Stimulated activated CD8-positive, alpha-beta memory T cell treated with anti-CD3 and anti-CD28 coated beads, Interleukin-15, amount 100 ng/mL, for 24 hours (primary cell): ENCODE results near the gene LCA5L.
"Not testable (repeated sequence)": the region's sequence is repeated elsewhere in the genome, so short reads cannot be mapped to it uniquely, and the experiment has no call there.

Experiments used
- DNase-seq: peaks from one replicate; pipeline ENCODE4 v3.0.0-alpha.2; 2020; ENCODE audit warnings: low read depth

The LCA5L gene

DNA sequence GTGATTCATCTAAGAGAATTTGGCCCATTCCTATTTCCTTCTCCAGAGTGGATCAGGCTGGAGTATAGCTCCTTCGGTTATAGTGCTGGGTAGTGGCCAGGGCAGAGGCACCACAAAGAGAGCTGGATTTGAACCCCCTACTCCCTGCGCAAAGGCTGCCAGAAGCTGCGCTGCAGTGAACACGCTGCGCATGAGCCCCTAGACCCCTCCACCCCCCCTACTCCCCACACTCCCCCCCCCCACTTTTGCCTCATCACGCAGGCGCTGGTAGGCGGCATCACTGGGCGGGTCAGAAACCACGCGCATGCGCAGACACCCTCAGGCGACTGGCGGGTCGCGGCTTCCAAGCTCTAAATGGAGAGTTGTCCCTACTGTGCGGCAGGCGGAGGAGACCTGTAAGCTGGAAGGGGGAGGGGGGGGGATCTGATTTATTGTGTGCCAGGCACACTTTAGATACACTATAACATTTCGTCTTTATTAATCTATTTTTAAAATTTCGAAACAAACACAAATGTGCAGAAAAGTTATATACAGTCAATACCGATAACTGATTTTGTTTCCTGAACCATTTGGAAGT is 58.0 kb downstream of the LCA5L start:
- DNase-seq, result peak; percentile 89

DNA sequence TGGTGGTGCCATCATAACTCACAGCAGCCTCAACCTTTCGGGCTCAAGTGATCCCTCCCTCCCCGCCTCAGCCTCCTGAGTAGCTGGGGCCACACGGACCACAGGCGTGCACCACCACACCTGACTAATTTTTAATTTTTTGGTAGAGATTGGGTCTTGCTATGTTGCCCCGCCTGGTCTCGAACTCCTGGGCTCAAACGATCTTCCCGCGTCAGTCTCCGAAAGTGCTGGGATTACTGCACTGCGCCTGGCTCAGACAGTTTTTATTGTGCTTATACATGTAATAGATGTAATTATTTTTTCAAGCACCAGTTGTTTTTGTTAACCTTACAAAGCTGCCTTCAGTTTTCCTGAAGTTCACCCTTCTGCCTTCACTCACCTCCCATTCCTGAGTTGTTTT is 58.7 kb downstream of the LCA5L start:
- no peak for DNase-seq

DNA sequence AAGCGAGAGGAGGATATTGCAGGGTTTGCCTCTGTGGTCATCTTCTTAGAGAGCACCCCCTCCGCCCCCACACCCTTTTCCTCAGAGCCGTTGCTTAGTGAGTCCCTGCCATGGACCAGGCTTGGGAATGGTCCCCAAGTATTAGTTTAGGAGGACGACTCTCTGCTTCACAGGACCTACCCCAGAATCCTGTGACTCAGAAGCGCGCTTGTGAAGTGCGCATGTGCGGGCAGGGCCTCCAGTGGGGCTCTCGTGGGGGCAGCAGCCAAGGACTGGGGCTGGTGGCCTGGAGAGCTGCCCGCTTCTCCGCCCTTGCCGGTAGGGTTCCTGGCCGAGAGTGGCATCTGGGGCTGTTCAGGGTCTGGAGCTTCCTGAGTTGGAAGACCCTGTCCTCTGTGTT is 59.4 kb downstream of the LCA5L start:
- no peak for DNase-seq

DNA sequence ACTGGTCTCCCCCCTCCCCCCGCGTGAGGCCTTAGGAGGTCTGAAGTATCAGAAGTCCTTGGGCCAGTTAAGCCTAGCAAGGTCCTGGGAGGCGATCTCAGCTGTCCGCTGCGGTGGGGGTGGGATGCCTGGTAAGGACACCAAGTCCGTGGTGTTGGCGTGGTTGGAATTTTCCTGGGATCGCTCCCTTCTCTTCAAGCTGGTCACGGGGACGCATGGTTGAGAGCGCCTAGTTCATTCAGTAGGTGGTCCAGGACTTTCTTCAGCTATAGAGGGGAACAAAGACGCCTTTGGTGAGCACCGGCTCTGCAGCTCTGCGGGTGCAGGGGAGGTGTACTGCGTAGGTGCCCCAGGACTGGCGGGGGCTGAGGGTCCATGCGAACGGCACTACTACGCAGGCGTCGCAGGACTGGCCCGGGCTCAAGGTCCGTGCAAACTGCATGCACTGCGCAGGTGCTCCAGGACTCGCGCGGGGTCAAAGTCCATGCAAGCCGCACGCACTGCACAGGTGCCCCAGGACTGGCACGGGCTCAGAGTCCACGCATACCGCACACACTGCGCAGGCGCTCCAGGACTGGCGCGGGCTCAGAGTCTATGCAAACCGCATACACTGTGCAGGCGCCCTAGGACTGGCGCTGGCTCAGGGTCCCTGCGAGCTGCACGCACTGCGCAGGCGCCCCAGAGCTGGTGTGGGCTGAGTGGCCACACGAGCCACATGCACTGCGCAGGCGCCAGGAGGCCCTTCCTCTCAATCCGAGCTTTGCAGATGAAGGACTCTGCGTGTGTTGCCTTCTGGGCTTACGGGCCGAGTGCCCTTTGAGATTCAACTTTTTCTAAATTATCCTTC is 60.1 kb downstream of the LCA5L start:
- DNase-seq, result peak; percentile 44

DNA sequence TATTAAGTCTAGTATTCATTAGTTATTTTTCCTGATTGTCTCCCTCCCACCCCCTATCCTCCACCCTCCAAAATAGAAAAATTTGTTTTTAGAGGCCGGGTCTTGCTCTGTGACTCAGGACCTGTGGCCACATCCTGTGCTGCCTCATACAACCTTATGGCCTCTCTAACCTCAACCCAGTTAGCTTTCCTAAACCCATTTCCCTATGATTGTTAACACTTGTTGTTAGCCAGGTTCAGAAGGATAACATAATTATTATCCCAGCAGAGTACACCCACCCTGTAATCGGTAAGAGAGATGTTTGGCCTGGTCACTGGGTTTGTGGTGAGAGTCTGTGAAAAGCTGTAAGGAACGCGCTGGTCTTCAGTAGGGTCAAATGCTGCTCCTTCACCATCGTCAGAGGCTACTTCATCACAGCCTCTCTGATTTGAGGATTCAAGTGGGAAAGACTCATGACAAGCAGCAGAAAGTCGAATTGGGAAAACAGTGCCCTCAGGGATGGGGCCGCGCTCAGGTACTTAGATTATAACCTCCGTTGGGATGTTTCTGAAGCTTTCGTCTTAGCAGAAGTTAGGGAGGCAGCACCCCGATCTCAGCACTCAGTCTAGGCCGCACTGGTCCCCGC is 60.8 kb downstream of the LCA5L start:
- no peak for DNase-seq

DNA sequence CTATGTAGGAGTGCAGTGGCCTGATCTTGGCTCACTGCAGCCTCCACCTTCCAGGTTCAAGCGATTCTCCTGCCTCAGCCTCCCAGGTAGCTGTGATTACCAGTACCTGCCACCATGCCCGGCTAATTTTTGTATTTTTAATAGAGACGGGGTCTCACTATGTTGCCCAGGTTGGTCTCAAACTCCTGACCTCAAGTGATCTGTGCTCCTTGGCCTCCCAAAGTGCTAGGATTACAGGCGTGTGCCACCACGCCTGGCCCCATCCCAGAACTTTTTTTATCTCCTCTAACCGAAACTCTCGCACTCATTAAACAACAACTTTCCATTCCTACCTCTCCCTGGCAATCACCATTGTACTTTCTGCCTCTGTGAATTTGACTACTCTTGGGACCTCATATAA is 63.5 kb downstream of the LCA5L start:
- DNase-seq, result not testable (repeated sequence)

DNA sequence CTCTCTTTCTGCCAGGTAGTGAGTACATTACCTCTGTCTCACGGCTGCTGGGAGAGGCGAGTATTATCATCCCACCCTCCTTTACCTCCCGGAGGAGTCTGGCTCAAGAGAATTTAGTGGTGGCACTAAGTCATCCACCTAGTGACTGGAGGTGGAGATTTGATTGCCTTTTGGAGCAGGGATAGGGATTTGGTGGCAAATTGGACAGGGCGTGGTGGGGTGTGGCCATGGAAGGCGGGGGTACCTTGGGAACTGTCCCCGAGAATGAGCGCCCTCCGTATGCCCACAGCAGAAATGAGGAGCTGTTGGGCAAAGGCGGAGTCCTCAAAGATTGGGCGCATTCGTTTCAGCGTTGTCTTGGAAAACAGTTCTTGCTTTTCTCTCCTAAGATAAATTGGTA is 64.6 kb downstream of the LCA5L start:
- DNase-seq, result no peak

DNA sequence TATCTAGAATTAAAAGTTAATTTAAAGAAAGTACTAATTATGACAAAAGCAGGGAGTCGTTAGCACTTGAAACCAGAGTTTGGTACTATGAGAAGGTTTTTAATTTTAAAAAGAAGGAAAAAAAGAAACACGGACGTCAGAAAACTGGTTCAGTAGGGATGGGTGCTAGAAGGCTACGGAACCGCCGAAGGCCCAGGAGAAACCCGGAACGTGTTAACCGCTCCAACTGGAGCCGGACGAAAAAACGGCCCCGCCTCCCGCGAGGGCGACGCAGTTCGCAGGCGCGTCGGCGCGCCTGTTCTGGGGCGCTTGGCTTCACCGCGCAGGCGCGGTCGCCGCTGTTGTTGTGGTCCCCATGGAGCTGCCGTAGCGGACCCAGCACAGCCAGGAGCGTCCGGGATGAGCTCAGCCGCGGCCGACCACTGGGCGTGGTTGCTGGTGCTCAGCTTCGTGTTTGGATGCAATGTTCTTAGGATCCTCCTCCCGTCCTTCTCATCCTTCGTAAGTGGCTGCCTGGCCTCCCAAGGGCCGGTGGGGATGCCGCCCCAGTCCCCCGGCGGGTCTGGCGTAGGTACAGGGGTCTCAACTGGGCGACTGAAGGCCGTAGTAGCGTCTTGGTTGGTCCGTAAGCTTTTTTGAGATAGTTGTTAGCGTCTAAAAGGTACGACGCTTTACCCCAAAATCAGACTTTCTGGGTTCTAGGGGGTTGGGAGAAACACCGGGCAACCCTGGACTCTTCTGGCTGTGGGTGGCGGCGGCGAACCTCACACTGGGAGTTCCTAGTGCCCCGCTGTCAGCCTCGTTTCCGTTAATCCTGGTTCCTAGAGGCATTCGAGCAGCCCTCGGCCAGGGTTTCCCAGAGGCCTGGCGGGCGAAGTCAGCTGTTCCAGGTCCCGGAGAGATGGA is 65.3 kb downstream of the LCA5L start:
- peak; percentile 76 for DNase-seq

DNA sequence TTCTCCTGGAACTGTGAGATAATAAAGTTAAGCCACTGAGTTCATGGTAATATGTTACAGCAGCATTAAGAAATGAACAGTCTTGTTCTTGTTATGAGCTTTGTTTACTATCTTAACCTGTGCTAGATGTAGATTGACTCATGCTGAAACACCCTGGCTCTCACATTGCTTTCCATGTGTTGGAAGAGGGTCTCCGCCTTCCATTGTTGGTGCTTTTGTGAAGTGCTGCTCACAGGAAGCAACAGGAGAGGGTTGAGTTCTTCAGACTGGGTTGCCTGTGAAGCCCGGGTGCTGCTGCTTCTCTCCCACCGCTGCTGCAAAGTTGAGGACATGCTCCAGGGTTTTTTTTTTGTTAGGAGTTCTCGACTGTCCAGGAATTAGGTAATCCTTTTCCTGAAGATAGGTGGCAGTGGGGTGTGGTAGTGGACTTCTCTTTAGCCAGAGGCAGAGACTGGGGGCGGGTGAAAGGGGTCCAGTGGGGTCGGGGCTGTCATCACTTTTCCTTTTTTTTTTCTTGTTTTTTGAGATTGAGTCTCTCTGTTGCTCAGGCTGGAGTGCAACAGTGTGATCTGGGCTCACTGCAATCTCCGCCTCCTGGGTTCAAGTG is 68.0 kb downstream of the LCA5L start:
- DNase-seq, result no peak

DNA sequence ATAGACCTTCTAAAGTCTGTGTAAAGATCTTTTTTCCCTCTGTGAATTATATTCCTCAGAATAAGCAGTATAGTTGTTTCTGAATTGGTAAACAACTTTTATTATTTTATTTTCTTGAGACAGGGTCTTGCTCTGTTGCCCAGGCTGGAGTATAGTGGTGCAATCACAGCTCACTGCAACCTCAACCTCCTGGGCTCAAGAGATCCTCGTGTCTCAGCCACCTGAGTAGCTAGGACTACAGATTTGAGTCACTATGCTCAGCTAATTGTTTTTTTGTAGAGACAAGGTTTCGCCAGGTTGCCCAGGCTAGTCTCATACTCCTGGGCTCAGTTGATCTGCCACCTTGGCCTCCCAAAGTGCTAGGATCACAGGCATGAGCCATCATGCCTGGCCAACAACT is 70.1 kb downstream of the LCA5L start:
- DNase-seq, result no peak

DNA sequence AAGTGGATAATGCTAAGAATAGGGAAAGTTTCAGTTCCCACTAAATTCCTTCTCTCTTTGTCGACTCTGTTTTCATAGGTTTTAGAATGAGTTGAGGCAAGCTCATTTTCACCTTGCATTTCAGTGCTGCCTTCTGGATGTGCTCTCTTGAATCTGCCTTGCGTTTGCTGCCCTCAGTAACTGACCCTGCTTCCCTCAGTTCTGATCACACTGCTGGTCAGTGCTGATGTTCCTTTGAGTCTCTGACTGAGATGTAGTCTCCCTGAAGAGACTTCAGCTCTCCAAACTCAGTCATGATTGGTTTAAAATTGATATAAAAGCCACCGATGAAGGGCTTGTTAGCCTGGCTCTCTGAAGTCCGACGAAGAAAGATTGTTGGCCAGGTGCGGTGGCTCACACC is 71.5 kb downstream of the LCA5L start:
- no peak for DNase-seq

DNA sequence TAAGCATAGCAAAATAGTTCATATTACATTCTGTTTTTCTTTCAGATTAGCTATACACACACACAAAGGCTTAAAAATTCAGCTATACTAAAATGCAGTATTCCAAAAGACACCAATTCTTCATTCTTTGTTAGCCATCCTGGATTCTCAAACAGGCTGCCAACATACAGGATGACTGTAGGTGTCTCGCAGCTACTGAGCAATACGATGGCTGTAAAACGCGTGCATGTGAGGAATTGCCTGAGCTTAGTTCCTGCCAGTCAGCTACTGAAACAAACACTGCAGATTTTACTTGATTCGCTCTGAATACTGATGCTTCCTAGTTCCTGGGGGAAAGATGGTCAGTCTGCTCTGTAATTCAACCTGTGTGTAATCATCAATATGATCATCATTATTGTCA is 71.9 kb downstream of the LCA5L start:
- no peak for DNase-seq

DNA sequence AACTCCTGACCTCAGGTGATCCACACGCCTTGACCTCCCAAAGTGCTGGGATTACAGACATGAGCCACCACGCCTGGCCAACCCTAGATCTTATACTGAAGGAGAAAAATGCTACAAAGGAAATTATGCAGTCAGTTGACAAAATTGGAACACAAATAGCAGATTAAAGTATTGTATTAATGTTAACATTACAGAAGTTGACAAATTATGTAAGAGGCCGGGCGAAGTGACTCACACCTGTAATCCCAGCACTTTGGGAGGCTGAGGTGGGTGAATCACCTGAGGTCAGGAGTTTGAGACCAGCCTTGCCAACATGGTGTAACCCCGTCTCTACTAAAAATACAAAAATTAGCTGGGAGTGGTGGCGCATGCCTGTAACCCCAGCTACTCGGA is 75.7 kb downstream of the LCA5L start:
- DNase-seq, result not testable (repeated sequence)

DNA sequence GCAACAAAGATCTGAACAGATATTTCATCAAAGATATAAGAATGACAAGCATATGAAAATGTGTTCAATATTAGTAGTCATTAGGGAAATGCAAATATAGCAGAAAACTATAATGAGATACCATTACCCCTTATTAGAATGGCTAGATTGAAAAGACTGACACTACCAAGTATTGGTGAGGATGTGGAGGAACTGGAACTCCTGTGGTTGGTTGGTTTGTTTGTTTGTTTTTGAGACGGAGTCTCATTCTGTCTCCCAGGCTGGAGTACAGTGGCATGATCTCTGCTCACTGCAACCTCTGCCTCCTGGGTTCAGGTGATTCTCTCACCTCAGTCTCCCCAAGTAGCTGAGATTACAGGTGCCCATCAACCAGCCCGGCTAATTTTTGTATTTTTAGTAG is 77.8 kb downstream of the LCA5L start:
- no peak for DNase-seq

DNA sequence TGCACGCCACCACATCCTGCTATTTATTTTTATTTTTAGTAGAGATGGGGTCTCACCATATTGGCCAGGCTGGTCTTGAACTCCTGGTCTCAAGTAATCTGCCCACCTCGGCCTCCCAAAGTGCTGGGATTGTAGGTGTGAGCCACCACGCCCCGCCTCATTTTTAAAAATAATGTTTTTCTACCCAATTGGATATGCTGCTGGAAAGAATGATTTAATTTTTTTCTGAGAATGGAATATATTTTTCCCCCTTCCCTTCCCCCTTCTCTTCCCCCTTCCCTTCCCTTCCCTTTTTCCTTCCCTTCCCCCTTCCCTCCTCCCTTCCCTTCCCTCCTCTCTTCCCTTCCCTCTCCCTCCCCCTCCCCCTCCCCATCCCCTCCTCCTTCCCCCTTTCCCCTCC is 79.0 kb downstream of the LCA5L start:
- no peak for DNase-seq

DNA sequence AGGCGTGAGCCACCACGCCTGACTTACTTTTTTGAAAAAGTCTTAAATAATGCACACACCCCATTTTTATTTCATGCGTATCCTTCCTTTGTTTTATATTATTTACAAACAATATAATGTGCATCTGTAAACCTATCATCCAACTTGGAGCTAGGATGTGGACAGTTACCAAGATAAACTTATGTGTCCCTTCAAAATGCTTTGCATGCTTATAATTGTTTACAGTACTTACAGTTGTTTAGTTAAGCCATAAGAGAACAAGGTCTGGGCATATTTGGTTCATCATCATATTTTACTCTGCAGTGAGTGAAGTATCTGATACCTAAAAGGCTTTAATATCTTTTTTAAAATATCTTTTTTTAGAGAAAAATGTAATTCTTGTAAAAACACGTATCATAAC is 80.6 kb downstream of the LCA5L start:
- DNase-seq, result no peak

DNA sequence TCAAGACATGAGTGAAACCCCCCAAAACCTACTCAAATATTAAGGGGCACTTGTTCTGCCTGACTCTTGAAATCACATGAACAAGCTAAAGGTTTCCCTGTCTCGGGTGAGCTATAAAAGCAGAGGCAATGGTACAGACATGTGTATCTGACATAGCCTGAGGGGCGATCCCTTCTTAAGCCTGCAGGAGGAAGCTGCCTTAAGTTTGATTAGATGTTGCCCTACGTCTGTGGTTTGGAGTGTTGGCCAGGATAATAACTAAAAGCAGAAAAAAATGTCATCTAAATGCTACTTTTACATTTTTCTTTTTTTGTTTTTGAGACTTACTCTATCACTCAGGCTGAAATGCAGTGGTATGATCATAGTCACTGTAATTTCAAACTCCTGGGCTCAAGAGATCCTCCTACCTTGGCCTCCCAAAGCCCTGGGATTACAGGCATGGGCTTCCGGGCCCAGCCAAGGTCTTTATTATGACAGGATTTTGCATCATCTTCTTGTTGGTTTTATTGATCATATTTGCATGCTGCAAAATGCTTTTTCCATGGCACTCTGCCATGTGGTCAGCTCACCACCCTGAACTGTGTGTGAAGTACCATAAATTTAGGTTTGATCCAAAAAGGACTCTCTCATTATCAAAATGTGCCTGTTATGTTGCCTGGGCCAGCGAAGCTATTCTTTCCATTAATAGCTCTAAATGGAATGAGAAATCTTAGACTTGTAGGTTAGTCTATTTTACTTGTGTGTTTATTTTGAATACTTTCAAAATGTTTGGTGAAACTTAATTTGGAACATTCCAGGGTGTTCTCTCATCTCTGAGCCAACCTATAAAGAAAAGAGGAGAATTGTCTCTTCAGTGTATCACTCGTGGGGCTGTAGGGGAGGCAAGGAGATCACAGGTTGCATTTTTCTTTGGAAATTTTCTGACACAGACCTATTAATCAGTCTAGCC is 81.7 kb downstream of the LCA5L start:
- no peak for DNase-seq

DNA sequence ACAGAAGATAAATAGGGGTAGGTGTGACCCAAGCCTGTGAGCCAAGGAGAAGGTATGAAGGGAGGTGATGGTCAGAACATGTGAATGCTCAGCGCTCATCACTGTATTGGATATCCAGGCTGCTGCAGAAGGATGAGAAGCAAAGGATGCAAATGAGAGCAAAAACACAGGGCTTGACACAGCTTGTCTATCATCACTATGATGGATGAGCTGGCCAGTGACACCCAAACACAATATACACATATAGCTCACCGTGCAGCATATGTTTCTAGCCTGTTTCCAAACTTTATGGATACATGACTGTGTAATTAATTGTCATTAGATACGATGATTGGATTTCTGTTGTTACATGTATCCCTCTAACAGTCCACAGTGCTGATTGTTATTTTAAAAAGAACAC is 82.8 kb downstream of the LCA5L start:
- no peak for DNase-seq

DNA sequence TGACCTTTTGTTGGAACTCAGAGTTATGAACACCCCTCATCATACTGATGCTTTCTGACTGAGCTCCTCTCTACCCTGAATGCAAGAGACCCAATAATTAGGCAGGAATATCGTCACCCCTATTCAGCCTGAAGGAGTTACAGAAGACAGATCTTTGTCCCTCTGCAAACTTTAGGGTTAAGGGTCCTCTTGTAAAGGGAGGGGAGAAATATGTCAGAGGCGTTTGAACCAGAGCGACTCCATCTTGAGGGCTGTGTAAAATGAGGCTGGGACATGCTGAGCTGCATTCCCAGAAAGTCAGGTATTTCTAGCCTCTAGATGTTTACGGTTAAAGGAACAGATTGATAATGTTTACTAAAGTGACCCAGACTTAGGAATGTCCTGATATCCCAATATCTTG is 86.2 kb downstream of the LCA5L start:
- no peak for DNase-seq
